GM18511 (cell line): ENCODE measurements around the gene CLEC3A.
"Not testable (repeated sequence)": the region's sequence is repeated elsewhere in the genome, so short reads cannot be mapped to it uniquely, and the experiment has no call there.

Experiments
- ATAC-seq: cut with Tn5 transposase; IDR thresholded peaks from one replicate; pipeline ENCODE4 v1.9.1; 2021; ENCODE audit warnings: mild to moderate bottlenecking, moderate library complexity; ENCODE audit not compliant: unreplicated experiment

The CLEC3A gene

GRCh38 chr16:78022347-78023060 is at the start of gene CLEC3A:
Gene CLEC3A, plus strand, starts transcription at chr16:78022548. Its CDS starts 79 bp downstream, at chr16:78022627.
- ATAC-seq: no peak

GRCh38 chr16:77974883-77975282 is 47.5 kb upstream of the CLEC3A start:
- ATAC-seq: no peak

GRCh38 chr16:77975942-77976341 is 46.4 kb upstream of the CLEC3A start:
- ATAC-seq: no peak

- no peak for ATAC-seq
Measured at GRCh38 chr16:77977339-77977738, 45.0 kb upstream of the CLEC3A start.

GRCh38 chr16:77985111-77985510 is 37.2 kb upstream of the CLEC3A start:
- ATAC-seq: no peak

GRCh38 chr16:77986011-77986740 is 36.2 kb upstream of the CLEC3A start:
- no peak for ATAC-seq

- no peak for ATAC-seq
Measured at GRCh38 chr16:77987810-77988209, 34.5 kb upstream of the CLEC3A start.

GRCh38 chr16:77989846-77990245 is 32.5 kb upstream of the CLEC3A start:
- no peak for ATAC-seq

GRCh38 chr16:77991701-77992100 is 30.6 kb upstream of the CLEC3A start:
- ATAC-seq: no peak

- ATAC-seq: not testable (repeated sequence)
Measured at GRCh38 chr16:77992381-77992780, 30.0 kb upstream of the CLEC3A start.

GRCh38 chr16:77993111-77993985 is 29.0 kb upstream of the CLEC3A start:
- peak; percentile 51 for ATAC-seq

GRCh38 chr16:77995843-77996455 is 26.4 kb upstream of the CLEC3A start:
- no peak for ATAC-seq

GRCh38 chr16:77998350-77999023 is 23.9 kb upstream of the CLEC3A start:
- no peak for ATAC-seq

GRCh38 chr16:78001451-78002025 is 20.8 kb upstream of the CLEC3A start:
- ATAC-seq: no peak

GRCh38 chr16:78002915-78003538 is 19.3 kb upstream of the CLEC3A start:
- peak; percentile 95 for ATAC-seq

- no peak for ATAC-seq
Measured at GRCh38 chr16:78004517-78004916, 17.8 kb upstream of the CLEC3A start.

GRCh38 chr16:78005881-78006280 is 16.5 kb upstream of the CLEC3A start:
- no peak for ATAC-seq

- ATAC-seq: no peak
Measured at GRCh38 chr16:78007121-78007520, 15.2 kb upstream of the CLEC3A start.

GRCh38 chr16:78024159-78024558 is 1.8 kb downstream of the CLEC3A start:
- ATAC-seq: no peak

GRCh38 chr16:78025631-78026030 is 3.3 kb downstream of the CLEC3A start:
- ATAC-seq: no peak
